Sigmoid colon (tissue), 4 donors: ENCODE measurements around the gene SON.

ENCODE experiments used
- POLR2A ChIP-seq, 2 donors: fragments of 450-650 bp; IDR thresholded peaks; one replicate each; pipeline ENCODE4 v1.6.1; 2016; ENCODE audit warnings: antibody characterized with exemption in 2 of 2, mild to moderate bottlenecking in 2 of 2, moderate library complexity in 2 of 2
- POLR2AphosphoS5 ChIP-seq, 4 donors: sonication (generic); formaldehyde crosslinking; IDR thresholded peaks; one replicate each; pipeline ENCODE4 v1.6.1; 2017; ENCODE audit warnings: antibody characterized with exemption in 4 of 4
- TF ChIP-seq, protein P1 (sequence below), 4 experiments: fragments of 450-650 bp in 3 of 4; fragments of 200-600 bp in 1 of 4; IDR thresholded peaks; one replicate each; pipeline ENCODE4 v1.5.1; 2016 to 2019; ENCODE audit warnings: antibody characterized with exemption in 4 of 4, mild to moderate bottlenecking in 3 of 4, moderate library complexity in 2 of 4

DNA sequence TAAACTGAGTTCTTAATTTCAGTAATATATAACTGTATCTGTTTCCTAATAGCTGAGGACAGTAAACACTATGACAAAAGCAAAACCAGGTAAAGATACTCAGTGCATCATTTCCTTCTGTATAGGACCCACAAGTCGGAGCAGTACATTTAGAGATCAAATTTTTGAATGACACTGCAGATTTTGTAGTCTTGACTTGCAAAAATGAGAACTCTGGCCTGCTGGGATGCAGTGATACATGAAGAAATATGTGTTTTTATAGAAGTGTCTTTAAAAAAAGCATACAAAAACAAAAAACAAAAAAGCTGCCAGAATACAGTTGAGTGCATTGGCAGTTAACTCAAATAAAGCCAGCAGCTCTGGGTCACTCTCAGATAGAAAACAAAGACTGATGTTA is 19.9 kb upstream of the SON start:
- TF ChIP-seq, protein P1, sequence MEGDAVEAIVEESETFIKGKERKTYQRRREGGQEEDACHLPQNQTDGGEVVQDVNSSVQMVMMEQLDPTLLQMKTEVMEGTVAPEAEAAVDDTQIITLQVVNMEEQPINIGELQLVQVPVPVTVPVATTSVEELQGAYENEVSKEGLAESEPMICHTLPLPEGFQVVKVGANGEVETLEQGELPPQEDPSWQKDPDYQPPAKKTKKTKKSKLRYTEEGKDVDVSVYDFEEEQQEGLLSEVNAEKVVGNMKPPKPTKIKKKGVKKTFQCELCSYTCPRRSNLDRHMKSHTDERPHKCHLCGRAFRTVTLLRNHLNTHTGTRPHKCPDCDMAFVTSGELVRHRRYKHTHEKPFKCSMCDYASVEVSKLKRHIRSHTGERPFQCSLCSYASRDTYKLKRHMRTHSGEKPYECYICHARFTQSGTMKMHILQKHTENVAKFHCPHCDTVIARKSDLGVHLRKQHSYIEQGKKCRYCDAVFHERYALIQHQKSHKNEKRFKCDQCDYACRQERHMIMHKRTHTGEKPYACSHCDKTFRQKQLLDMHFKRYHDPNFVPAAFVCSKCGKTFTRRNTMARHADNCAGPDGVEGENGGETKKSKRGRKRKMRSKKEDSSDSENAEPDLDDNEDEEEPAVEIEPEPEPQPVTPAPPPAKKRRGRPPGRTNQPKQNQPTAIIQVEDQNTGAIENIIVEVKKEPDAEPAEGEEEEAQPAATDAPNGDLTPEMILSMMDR (IDR thresholded peaks at IDR 0.05), result no peak
- TF ChIP-seq POLR2A (IDR thresholded peaks at IDR 0.05) (no peak), POLR2AphosphoS5 (IDR thresholded peaks at IDR 0.05) (no peak)
